CD4-positive, alpha-beta T cell treated with Interleukin-6 for 4 hours (primary cell): ENCODE data around the gene GRM4.

Experiments used
- DNase-seq: peaks from one replicate; pipeline ENCODE4 v3.0.0-alpha.2; 2020; ENCODE audit warnings: mixed read lengths

The GRM4 gene

GRCh38 chr6:34157236-34157830 is 11.4 kb upstream of the GRM4 start:
- DNase-seq: no peak

- DNase-seq: no peak
Observed at GRCh38 chr6:34155471-34156300, 9.8 kb upstream of the GRM4 start.

- DNase-seq: peak; percentile 74
Observed at GRCh38 chr6:34154668-34155447, 9.0 kb upstream of the GRM4 start.

- no peak for DNase-seq
Observed at GRCh38 chr6:34152806-34153520, 7.1 kb upstream of the GRM4 start.

- no peak for DNase-seq
Observed at GRCh38 chr6:34152042-34152524, 6.2 kb upstream of the GRM4 start.

- DNase-seq: no peak
Observed at GRCh38 chr6:34151321-34152041, 5.6 kb upstream of the GRM4 start.

- DNase-seq: no peak
Observed at GRCh38 chr6:34150766-34151165, 4.9 kb upstream of the GRM4 start.

GRCh38 chr6:34149831-34150400 is 4.0 kb upstream of the GRM4 start:
- DNase-seq: no peak

GRCh38 chr6:34149452-34149810 is 3.5 kb upstream of the GRM4 start:
- DNase-seq: no peak

GRCh38 chr6:34148631-34149451 is 3.0 kb upstream of the GRM4 start:
- no peak for DNase-seq

- DNase-seq: no peak
Observed at GRCh38 chr6:34147906-34148630, 2.2 kb upstream of the GRM4 start.

- DNase-seq: no peak
Observed at GRCh38 chr6:34146801-34147592, 1.1 kb upstream of the GRM4 start.

- DNase-seq: peak; percentile 59
Observed at GRCh38 chr6:34145161-34146020, 496 bp downstream of the GRM4 start.

GRCh38 chr6:34144581-34145160 is 1.2 kb downstream of the GRM4 start:
- DNase-seq: no peak

GRCh38 chr6:34143884-34144580 is 1.9 kb downstream of the GRM4 start:
- peak; percentile 55 for DNase-seq

- no peak for DNase-seq
Observed at GRCh38 chr6:34143196-34143883, 2.5 kb downstream of the GRM4 start.
